ENCODE results near the gene ARMC5.
"Not testable (repeated sequence)": the region's sequence is repeated elsewhere in the genome, so short reads cannot be mapped to it uniquely, and the experiment has no call there.

ARMC5 gene

GRCh38 chr16:31478956-31479355 lies 19.7 kb downstream of the ARMC5 start:
- DNase-seq: no peak

- DNase-seq: no peak
Observed at GRCh38 chr16:31479751-31480150, 20.4 kb downstream of the ARMC5 start.

- DNase-seq: no peak
Observed at GRCh38 chr16:31480851-31481536, 21.7 kb downstream of the ARMC5 start.

GRCh38 chr16:31483081-31483480 lies 23.8 kb downstream of the ARMC5 start, which contains the start of gene SLC5A2:
TSS of gene SLC5A2 (plus strand) at chr16:31483123. CDS start at chr16:31483137, 14 bp downstream.
- no peak for DNase-seq

- DNase-seq: not testable (repeated sequence)
Observed at GRCh38 chr16:31484048-31484447, 24.7 kb downstream of the ARMC5 start.

GRCh38 chr16:31484491-31485171 lies 25.3 kb downstream of the ARMC5 start:
- DNase-seq: no peak

GRCh38 chr16:31485571-31485970 lies 26.3 kb downstream of the ARMC5 start:
- no peak for DNase-seq

- no peak for DNase-seq
Observed at GRCh38 chr16:31486045-31486444, 26.7 kb downstream of the ARMC5 start.

- DNase-seq: no peak
Observed at GRCh38 chr16:31487071-31487719, 27.9 kb downstream of the ARMC5 start.

GRCh38 chr16:31487720-31488467 lies 28.6 kb downstream of the ARMC5 start:
- DNase-seq: peak; percentile 52

- no peak for DNase-seq
Observed at GRCh38 chr16:31488468-31489297, 29.4 kb downstream of the ARMC5 start.

GRCh38 chr16:31489298-31489564 lies 29.9 kb downstream of the ARMC5 start:
- no peak for DNase-seq

GRCh38 chr16:31489616-31490584 lies 30.6 kb downstream of the ARMC5 start:
- no peak for DNase-seq

- no peak for DNase-seq
Observed at GRCh38 chr16:31491778-31492418, 32.6 kb downstream of the ARMC5 start.

- no peak for DNase-seq
Observed at GRCh38 chr16:31493506-31494125, 34.3 kb downstream of the ARMC5 start.

- no peak for DNase-seq
Observed at GRCh38 chr16:31496670-31497069, 37.4 kb downstream of the ARMC5 start.

GRCh38 chr16:31498493-31498892 lies 39.2 kb downstream of the ARMC5 start:
- DNase-seq: no peak

GRCh38 chr16:31499928-31500327 lies 40.6 kb downstream of the ARMC5 start:
- DNase-seq: no peak

GRCh38 chr16:31501226-31501965 lies 42.1 kb downstream of the ARMC5 start:
- no peak for DNase-seq

- no peak for DNase-seq
Observed at GRCh38 chr16:31501966-31502348, 42.7 kb downstream of the ARMC5 start.

Measured in activated T-cell treated with anti-CD3 and anti-CD28 coated beads for 4 hours (primary cell).